HG03439 (cell line): Measurements from ENCODE around the gene SURF6.
"Not testable (repeated sequence)": the region's sequence is repeated elsewhere in the genome, so short reads cannot be mapped to it uniquely, and the experiment has no call there.

Experiments
- ATAC-seq: cut with Tn5 transposase; IDR thresholded peaks from one replicate; pipeline ENCODE4 v1.9.1; 2021; ENCODE audit warnings: mild to moderate bottlenecking, moderate library complexity; ENCODE audit not compliant: unreplicated experiment

SURF6 gene

GRCh38 chr9:133348718-133349573, 13.0 kb upstream of the SURF6 start:
- no peak for ATAC-seq

- ATAC-seq, result peak; percentile 79
Measured at GRCh38 chr9:133347985-133348717, 12.2 kb upstream of the SURF6 start, which contains the start of the genes MED22 and RPL7A. TSS of gene MED22 (minus strand) at chr9:133348131. CDS start at chr9:133346662, 1,469 bp downstream. TSS of gene RPL7A (plus strand) at chr9:133348218. CDS start at chr9:133348244, 26 bp downstream.

GRCh38 chr9:133347515-133347984, 11.6 kb upstream of the SURF6 start:
- ATAC-seq, result peak; percentile 28

- ATAC-seq, result no peak
Measured at GRCh38 chr9:133346021-133346785, 10.2 kb upstream of the SURF6 start.

GRCh38 chr9:133345596-133345995, 9.6 kb upstream of the SURF6 start:
- ATAC-seq, result no peak

- ATAC-seq, result no peak
Measured at GRCh38 chr9:133344979-133345378, 9.0 kb upstream of the SURF6 start.

GRCh38 chr9:133344071-133344470, 8.1 kb upstream of the SURF6 start:
- no peak for ATAC-seq

GRCh38 chr9:133342570-133342969, 6.6 kb upstream of the SURF6 start:
- no peak for ATAC-seq

GRCh38 chr9:133342069-133342406, 6.0 kb upstream of the SURF6 start:
- no peak for ATAC-seq

- no peak for ATAC-seq
Measured at GRCh38 chr9:133341369-133342068, 5.5 kb upstream of the SURF6 start.

- ATAC-seq, result no peak
Measured at GRCh38 chr9:133340916-133341315, 4.9 kb upstream of the SURF6 start.

- ATAC-seq, result no peak
Measured at GRCh38 chr9:133340256-133340655, 4.3 kb upstream of the SURF6 start.

- ATAC-seq, result no peak
Measured at GRCh38 chr9:133339641-133340040, 3.7 kb upstream of the SURF6 start.

GRCh38 chr9:133334888-133335287, 1.1 kb downstream of the SURF6 start:
- not testable (repeated sequence) for ATAC-seq

- ATAC-seq, result no peak
Measured at GRCh38 chr9:133334161-133334560, 1.8 kb downstream of the SURF6 start.

- no peak for ATAC-seq
Measured at GRCh38 chr9:133333566-133333965, 2.4 kb downstream of the SURF6 start.

- no peak for ATAC-seq
Measured at GRCh38 chr9:133333011-133333410, 3.0 kb downstream of the SURF6 start.

- ATAC-seq, result no peak
Measured at GRCh38 chr9:133332381-133332730, 3.6 kb downstream of the SURF6 start.

- ATAC-seq, result no peak
Measured at GRCh38 chr9:133331641-133332380, 4.2 kb downstream of the SURF6 start.

GRCh38 chr9:133331221-133331620, 4.8 kb downstream of the SURF6 start:
- no peak for ATAC-seq
